ENCODE data around the gene FBXL7. TPM values are rescaled to one million over a fixed set of nuclear protein-coding genes. Genes with fewer than 3 reads are reported as not detected.

FBXL7 gene
- total RNA-seq, 4 donors from 2014 or later: 6.5 to 37.0 (median 19.7) TPM

- Histone ChIP-seq H3K4me1 (peaks cover 0 to 3% of the 10 kb centered on the region in 2 donors), H3K27me3 (no peaks in the 10 kb centered on the region), H3K4me3 (no peak overlapping the region), H3K9me3 (no peaks in the 10 kb centered on the region), H3K36me3 (no peaks in the 10 kb centered on the region), H3K27ac (no peak overlapping the region)
- DNase-seq: no peak
- intact Hi-C loops (cut with DNase I; ENCODE audit: low total_unique reads): no loop called here
- no peak for TF ChIP-seq POLR2A (IDR thresholded peaks at IDR 0.05)
- no peak for TF ChIP-seq CTCF (IDR thresholded peaks at IDR 0.05)
These were observed 291.3 kb downstream of the FBXL7 start for GRCh38 chr5:15791274-15791673.

- Histone ChIP-seq H3K9me3 (no peaks in the 10 kb centered on the region), H3K27me3 (no peaks in the 10 kb centered on the region), H3K4me3 (no peak overlapping the region), H3K27ac (no peak overlapping the region), H3K4me1 (peaks cover 0 to 3% of the 10 kb centered on the region in 2 donors), H3K36me3 (no peaks in the 10 kb centered on the region)
- intact Hi-C loops (cut with DNase I; ENCODE audit: low total_unique reads): no loop called here
- TF ChIP-seq CTCF (IDR thresholded peaks at IDR 0.05) (no peak), POLR2A (IDR thresholded peaks at IDR 0.05) (no peak)
- no peak for DNase-seq
These were observed 291.9 kb downstream of the FBXL7 start for GRCh38 chr5:15791859-15792258.

- intact Hi-C loops (cut with DNase I; ENCODE audit: low total_unique reads): no loop called here
- TF ChIP-seq CTCF (IDR thresholded peaks at IDR 0.05) (peak in 1 of 4 experiments; percentile 22), POLR2A (IDR thresholded peaks at IDR 0.05) (no peak)
- Histone ChIP-seq H3K9me3 (no peaks in the 10 kb centered on the region), H3K36me3 (no peaks in the 10 kb centered on the region), H3K4me3 (no peak overlapping the region), H3K27me3 (no peaks in the 10 kb centered on the region), H3K27ac (peak overlapping the region; percentile 24 to 57), H3K4me1 (peaks cover 0 to 3% of the 10 kb centered on the region in 2 donors)
- no peak for DNase-seq
These were observed 294.3 kb downstream of the FBXL7 start for GRCh38 chr5:15794052-15794985.

- intact Hi-C loops (cut with DNase I; ENCODE audit: low total_unique reads): no loop called here
These were observed 296.1 kb downstream of the FBXL7 start for GRCh38 chr5:15796096-15796495.

More at GRCh38 chr5:15796096-15796495, 296.1 kb downstream of the FBXL7 start:
- Histone ChIP-seq H3K4me1 (peaks cover 0 to 3% of the 10 kb centered on the region in 2 donors), H3K9me3 (no peaks in the 10 kb centered on the region), H3K27me3 (no peaks in the 10 kb centered on the region), H3K27ac (no peak overlapping the region), H3K36me3 (no peaks in the 10 kb centered on the region), H3K4me3 (no peak overlapping the region)
- no peak for TF ChIP-seq CTCF (IDR thresholded peaks at IDR 0.05)
- TF ChIP-seq POLR2A (IDR thresholded peaks at IDR 0.05): no peak
- no peak for DNase-seq
